Large intestine (tissue), 12 donors: ENCODE results near the gene EEF1A1. TPM values are rescaled to one million over a fixed set of nuclear protein-coding genes. Genes with fewer than 3 reads are reported as not detected.
"Not testable (repeated sequence)": the region's sequence is repeated elsewhere in the genome, so short reads cannot be mapped to it uniquely, and the experiment has no call there.

ENCODE experiments used
- DNase-seq, 2 donors: peaks; one replicate each; pipeline versions ENCODE4 v3.0.0 to v3.0.0-alpha.2; 2013
- H3K27ac ChIP-seq: one replicate; pipeline ENCODE4 v1.5.1; 2013; ENCODE audit warnings: low read length
- H3K27me3 ChIP-seq: 2 replicates; pipeline ENCODE4 v1.6.1; 2013; ENCODE audit warnings: low read length; ENCODE audit not compliant: control insufficient read depth, insufficient read depth
- H3K36me3 ChIP-seq: 2 replicates; pipeline ENCODE4 v1.6.1; 2013; ENCODE audit warnings: low read length; ENCODE audit not compliant: control insufficient read depth, insufficient read depth
- H3K4me1 ChIP-seq: one replicate; pipeline ENCODE4 v1.6.1; 2013; ENCODE audit warnings: low read length; ENCODE audit not compliant: control insufficient read depth, insufficient read depth
- H3K4me3 ChIP-seq: one replicate; pipeline ENCODE4 v1.5.1; 2013; ENCODE audit warnings: low read length
- H3K9me3 ChIP-seq: one replicate; pipeline ENCODE4 v1.6.1; 2013; ENCODE audit warnings: mild to moderate bottlenecking, low read depth, low read length, moderate library complexity; ENCODE audit not compliant: control insufficient read depth
- WGBS: methylation state at CpG from one replicate; pipeline ENCODE4 v1.1.5; 2013; ENCODE audit warnings: low lambda C conversion rate; ENCODE audit not compliant: insufficient coverage; 5-methylcytosine and 5-hydroxymethylcytosine counted together
- long read RNA-seq, 11 donors: transcript quantifications; one replicate each; lab custom pipeline, GENCODE V29; 2026
- polyA plus RNA-seq: library from polyadenylated mRNA; unstranded; fragments of 120-200 nt; gene quantifications from one replicate; pipeline ENCODE4 v1.2.1, GENCODE V29; 2013

The EEF1A1 gene
- polyA plus RNA-seq: 17,872 TPM
- long read RNA-seq, donor 1, full-length matches to known transcripts: 3,993 of 6,161 reads
- long read RNA-seq, donor 1, partial matches to known transcripts: 1,827 of 6,161 reads
- long read RNA-seq, donor 1, other reads (novel, unspliced or antisense): 341 of 6,161 reads
- long read RNA-seq, donor 2, full-length matches to known transcripts: 7,072 of 11,780 reads
- long read RNA-seq, donor 2, partial matches to known transcripts: 4,077 of 11,780 reads
- long read RNA-seq, donor 2, other reads (novel, unspliced or antisense): 631 of 11,780 reads
- long read RNA-seq, donor 3, full-length matches to known transcripts: 10,268 of 16,193 reads
- long read RNA-seq, donor 3, partial matches to known transcripts: 4,866 of 16,193 reads
- long read RNA-seq, donor 3, other reads (novel, unspliced or antisense): 1,059 of 16,193 reads
- long read RNA-seq, donor 4, full-length matches to known transcripts: 769 of 1,289 reads
- long read RNA-seq, donor 4, partial matches to known transcripts: 479 of 1,289 reads
- long read RNA-seq, donor 4, other reads (novel, unspliced or antisense): 41 of 1,289 reads
- long read RNA-seq, donor 5, full-length matches to known transcripts: 3,425 of 5,167 reads
- long read RNA-seq, donor 5, partial matches to known transcripts: 1,429 of 5,167 reads
- long read RNA-seq, donor 5, other reads (novel, unspliced or antisense): 313 of 5,167 reads
- long read RNA-seq, donor 6, full-length matches to known transcripts: 7,123 of 11,482 reads
- long read RNA-seq, donor 6, partial matches to known transcripts: 3,696 of 11,482 reads
- long read RNA-seq, donor 6, other reads (novel, unspliced or antisense): 663 of 11,482 reads
- long read RNA-seq, donor 7, full-length matches to known transcripts: 2,878 of 4,916 reads
- long read RNA-seq, donor 7, partial matches to known transcripts: 1,757 of 4,916 reads
- long read RNA-seq, donor 7, other reads (novel, unspliced or antisense): 281 of 4,916 reads
- long read RNA-seq, donor 8, full-length matches to known transcripts: 8,150 of 14,170 reads
- long read RNA-seq, donor 8, partial matches to known transcripts: 5,281 of 14,170 reads
- long read RNA-seq, donor 8, other reads (novel, unspliced or antisense): 739 of 14,170 reads
- long read RNA-seq, donor 9, full-length matches to known transcripts: 9,891 of 14,816 reads
- long read RNA-seq, donor 9, partial matches to known transcripts: 3,975 of 14,816 reads
- long read RNA-seq, donor 9, other reads (novel, unspliced or antisense): 950 of 14,816 reads
- long read RNA-seq, donor 10, full-length matches to known transcripts: 6,986 of 10,674 reads
- long read RNA-seq, donor 10, partial matches to known transcripts: 2,949 of 10,674 reads
- long read RNA-seq, donor 10, other reads (novel, unspliced or antisense): 739 of 10,674 reads
- long read RNA-seq, donor 11, full-length matches to known transcripts: 4,721 of 7,273 reads
- long read RNA-seq, donor 11, partial matches to known transcripts: 2,032 of 7,273 reads
- long read RNA-seq, donor 11, other reads (novel, unspliced or antisense): 520 of 7,273 reads

GRCh38 chr6:73520688-73521350, at the start of gene EEF1A1:
Gene EEF1A1, minus strand, starts transcription at chr6:73521032. Its CDS starts 1,006 bp downstream, at chr6:73520026.
- no CpG with 5 or more reads among the region's 53 CpGs for WGBS
- Histone ChIP-seq H3K4me1 (peaks cover 16% of the 10 kb centered on the region), H3K4me3 (peak within 1 kb of the TSS; percentile 81)

GRCh38 chr6:73569121-73569520, 48.3 kb upstream of the EEF1A1 start:
- H3K27ac ChIP-seq: no peak overlapping the region
- H3K4me3 ChIP-seq: no peak overlapping the region
- no peaks in the 10 kb centered on the region for H3K9me3 ChIP-seq
- no peaks in the 10 kb centered on the region for H3K36me3 ChIP-seq
- H3K4me1 ChIP-seq: peaks cover 9% of the 10 kb centered on the region
- no peaks in the 10 kb centered on the region for H3K27me3 ChIP-seq
- WGBS: 80% methylated on average over 1 of the region's 5 CpGs
- DNase-seq: no peak

More at GRCh38 chr6:73520688-73521350, at the start of gene EEF1A1:
- H3K27me3 ChIP-seq: no peaks in the 10 kb centered on the region
- no peaks in the 10 kb centered on the region for H3K9me3 ChIP-seq
- H3K36me3 ChIP-seq: peaks cover 34% of the 10 kb centered on the region
- peak within 1 kb of the TSS; percentile 98 for H3K27ac ChIP-seq
- DNase-seq: peak; percentile 100

- H3K4me1 ChIP-seq: peaks cover 9% of the 10 kb centered on the region
- H3K27me3 ChIP-seq: no peaks in the 10 kb centered on the region
- no peak overlapping the region for H3K4me3 ChIP-seq
Measured at GRCh38 chr6:73566954-73567591, 46.2 kb upstream of the EEF1A1 start.

GRCh38 chr6:73566486-73566871, 45.6 kb upstream of the EEF1A1 start:
- H3K4me3 ChIP-seq, H3K9me3 ChIP-seq, H3K27me3 ChIP-seq, DNase-seq, H3K4me1 ChIP-seq, H3K36me3 ChIP-seq: not testable (repeated sequence)
- H3K27ac ChIP-seq: peak overlapping the region; percentile 51
- no CpG with 5 or more reads among the region's 2 CpGs for WGBS

More at GRCh38 chr6:73566954-73567591, 46.2 kb upstream of the EEF1A1 start:
- DNase-seq: peak; percentile 94 to 97
- WGBS: 60% methylated on average over 1 of the region's 8 CpGs
- Histone ChIP-seq H3K9me3 (no peaks in the 10 kb centered on the region), H3K27ac (peak overlapping the region; percentile 51), H3K36me3 (no peaks in the 10 kb centered on the region)

- H3K36me3 ChIP-seq: no peaks in the 10 kb centered on the region
- no peak overlapping the region for H3K4me3 ChIP-seq
- DNase-seq: no peak
- 100% methylated on average over 1 of the region's 11 CpGs for WGBS
- H3K27me3 ChIP-seq: no peaks in the 10 kb centered on the region
- H3K27ac ChIP-seq: peak overlapping the region; percentile 51
- H3K9me3 ChIP-seq: no peaks in the 10 kb centered on the region
- H3K4me1 ChIP-seq: peaks cover 9% of the 10 kb centered on the region
Measured at GRCh38 chr6:73565767-73566485, 45.1 kb upstream of the EEF1A1 start.

GRCh38 chr6:73564578-73565345, 43.9 kb upstream of the EEF1A1 start:
- Histone ChIP-seq H3K27ac (no peak overlapping the region), H3K4me1 (peaks cover 9% of the 10 kb centered on the region), H3K4me3 (no peak overlapping the region), H3K9me3 (no peaks in the 10 kb centered on the region), H3K36me3 (no peaks in the 10 kb centered on the region), H3K27me3 (no peaks in the 10 kb centered on the region)
- DNase-seq: no peak
- 100% methylated on average over 2 of the region's 17 CpGs for WGBS

- H3K9me3 ChIP-seq: no peaks in the 10 kb centered on the region
- H3K27ac ChIP-seq: no peak overlapping the region
- 83% methylated on average over 1 of the region's 2 CpGs for WGBS
- H3K36me3 ChIP-seq: no peaks in the 10 kb centered on the region
- no peak for DNase-seq
- H3K27me3 ChIP-seq: no peaks in the 10 kb centered on the region
- no peak overlapping the region for H3K4me3 ChIP-seq
- peaks cover 9% of the 10 kb centered on the region for H3K4me1 ChIP-seq
Measured at GRCh38 chr6:73562558-73562957, 41.7 kb upstream of the EEF1A1 start.

- WGBS: 100% methylated on average over 1 of the region's 9 CpGs
- H3K9me3 ChIP-seq: no peaks in the 10 kb centered on the region
- H3K4me1 ChIP-seq: no peaks in the 10 kb centered on the region
- H3K36me3 ChIP-seq: no peaks in the 10 kb centered on the region
- no peak for DNase-seq
- no peaks in the 10 kb centered on the region for H3K27me3 ChIP-seq
- no peak overlapping the region for H3K4me3 ChIP-seq
- H3K27ac ChIP-seq: no peak overlapping the region
Measured at GRCh38 chr6:73560853-73561407, 40.1 kb upstream of the EEF1A1 start.
